NCI-H345 (cell line): ENCODE data around the gene NKTR.
"Not testable (repeated sequence)": the region's sequence is repeated elsewhere in the genome, so short reads cannot be mapped to it uniquely, and the experiment has no call there.

Source experiments
- DNase-seq: peaks from one replicate; lab custom pipeline; 2025; lab: John Stamatoyannopoulos, UW

The NKTR gene

GRCh38 chr3:42600111-42600957 lies at the start of gene NKTR:
NKTR (plus strand) TSS chr3:42600686; CDS start chr3:42601007, 321 bp downstream.
- DNase-seq = peak; percentile 98

DNA sequence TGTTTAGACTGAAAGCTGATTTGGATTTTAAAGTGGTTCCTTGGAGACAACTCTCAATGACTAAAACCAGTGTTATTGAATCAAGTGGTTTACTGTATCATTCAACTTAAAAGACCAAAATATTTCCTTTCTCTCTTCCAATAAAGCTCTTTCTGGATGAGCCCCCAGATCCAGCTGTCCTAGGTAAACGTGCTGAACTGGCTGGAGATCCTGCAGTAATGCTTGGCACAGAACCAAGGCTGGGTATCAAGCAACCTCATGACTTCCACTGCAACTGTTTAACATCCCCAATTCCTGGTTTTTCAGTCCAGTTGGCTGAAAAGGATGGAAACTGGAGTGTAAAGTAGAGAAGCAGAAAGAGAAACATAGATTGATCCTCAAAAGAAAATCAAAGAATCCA lies 47.7 kb upstream of the NKTR start:
- no peak for DNase-seq

GRCh38 chr3:42556089-42556632 lies 44.3 kb upstream of the NKTR start:
- no peak for DNase-seq

DNA sequence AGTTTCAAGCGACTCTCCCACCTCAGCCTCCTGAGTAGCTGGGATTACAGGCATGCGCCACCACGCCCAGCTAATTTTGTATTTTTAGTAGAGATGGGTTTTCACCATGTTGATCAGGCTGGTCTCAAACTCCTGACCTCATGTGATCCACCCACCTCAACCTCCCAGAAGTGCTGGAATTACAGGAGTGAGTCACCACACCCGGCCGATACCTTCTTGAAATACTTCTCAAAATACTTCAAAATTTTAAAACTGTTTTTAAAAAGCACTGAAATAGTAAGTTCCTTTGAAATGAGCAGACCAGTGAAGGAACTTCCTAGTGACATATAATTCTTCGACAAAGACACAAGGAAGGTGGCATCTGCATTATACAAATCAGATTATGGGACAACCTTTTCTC lies 43.7 kb upstream of the NKTR start:
- DNase-seq = not testable (repeated sequence)

DNA sequence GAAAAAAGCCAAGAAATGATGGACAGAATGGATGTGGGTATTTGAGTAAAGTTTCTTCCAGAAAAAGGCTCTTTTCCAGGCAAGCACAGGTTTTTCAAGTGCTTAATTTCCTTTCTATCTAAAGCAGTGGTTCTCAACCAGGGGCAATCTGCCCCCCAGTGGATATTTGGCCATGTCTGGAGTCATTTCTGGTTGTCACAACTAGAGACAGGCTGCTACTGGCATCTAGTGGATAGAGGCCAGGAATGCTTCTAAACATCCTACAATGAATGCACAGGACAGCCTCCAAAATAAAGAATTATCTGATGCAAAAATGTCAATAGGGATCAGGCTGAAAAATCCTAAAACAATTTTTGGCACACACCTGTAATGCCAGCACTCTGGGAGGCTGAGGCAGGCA lies 42.6 kb upstream of the NKTR start:
- no peak for DNase-seq

GRCh38 chr3:42562047-42562907 lies 38.2 kb upstream of the NKTR start:
- DNase-seq = no peak

DNA sequence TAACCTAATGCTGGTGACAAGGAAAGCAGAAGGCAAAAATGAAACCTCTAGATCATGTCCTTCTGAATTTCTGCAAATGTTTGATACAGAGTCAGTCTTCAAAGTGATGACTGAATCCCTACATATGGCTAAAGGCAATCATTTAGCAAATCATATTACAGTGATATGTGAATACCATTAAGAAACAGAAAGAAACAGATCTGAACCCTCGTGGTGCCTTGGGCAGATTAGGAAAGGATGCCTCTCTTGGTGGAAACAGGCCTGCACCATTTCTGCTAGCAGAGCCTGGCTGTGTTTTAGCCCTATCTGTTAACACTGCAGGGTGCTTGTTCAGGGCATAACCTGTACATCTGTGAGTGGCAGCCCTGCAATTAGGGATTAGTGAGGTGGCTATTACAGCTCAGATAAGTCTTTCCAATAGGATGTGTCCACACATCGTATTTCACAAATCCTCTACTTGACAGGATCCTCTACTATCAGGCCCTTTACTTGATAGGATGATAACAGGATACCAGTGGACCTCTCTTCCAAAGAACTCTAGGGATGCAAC lies 30.8 kb upstream of the NKTR start:
- DNase-seq = no peak

DNA sequence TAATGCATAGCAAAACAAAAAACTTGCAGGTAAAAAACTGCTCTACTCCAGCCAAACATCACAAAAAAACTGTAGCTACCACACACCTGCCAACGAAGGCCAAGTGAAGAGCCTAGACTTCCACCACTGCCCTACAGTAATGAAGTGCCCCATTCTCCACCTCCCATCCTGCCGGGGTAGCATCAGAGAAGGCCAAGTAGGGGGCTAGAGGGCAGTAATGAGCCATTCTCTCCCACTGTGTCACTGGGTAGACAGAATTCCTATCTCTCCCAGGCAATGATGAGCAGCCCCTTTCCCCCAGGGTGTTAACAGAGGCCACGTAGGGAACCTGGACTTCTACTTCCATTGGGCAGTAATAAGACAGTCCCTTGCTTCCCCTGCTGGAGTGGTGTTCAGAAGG lies 28.2 kb upstream of the NKTR start:
- DNase-seq = no peak

DNA sequence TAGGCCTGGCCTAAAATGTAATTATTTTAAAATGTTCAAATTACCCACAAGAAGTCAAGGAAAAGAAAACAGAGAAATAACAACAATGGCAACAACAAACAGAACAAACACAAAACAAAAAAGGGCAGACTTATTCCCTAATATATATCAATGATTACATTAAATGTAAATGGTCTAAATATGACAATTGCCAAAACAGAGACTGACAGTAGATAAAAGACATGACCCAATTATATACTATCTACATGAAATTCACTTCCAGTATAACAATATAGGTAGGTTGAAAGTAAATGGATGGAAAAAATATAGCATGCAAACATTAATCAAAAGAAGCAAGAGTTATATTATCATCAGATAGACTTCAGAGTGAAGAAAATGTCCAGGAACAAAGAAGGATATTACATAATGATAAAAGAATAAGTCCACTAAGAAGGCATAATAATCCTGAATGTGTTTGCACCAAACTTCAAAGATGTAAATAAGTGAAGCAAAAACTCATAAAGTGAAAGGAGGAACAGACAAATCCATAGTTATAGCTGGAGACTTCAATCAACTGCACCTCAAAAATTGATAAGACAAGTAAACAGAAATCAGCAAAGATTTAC lies 25.2 kb upstream of the NKTR start:
- no peak for DNase-seq

GRCh38 chr3:42578054-42578453 lies 22.4 kb upstream of the NKTR start:
- no peak for DNase-seq

- not testable (repeated sequence) for DNase-seq
Observed at GRCh38 chr3:42579346-42579745, 21.1 kb upstream of the NKTR start.

- no peak for DNase-seq
Observed at GRCh38 chr3:42581400-42581708, 19.1 kb upstream of the NKTR start.

GRCh38 chr3:42581709-42582473 lies 18.6 kb upstream of the NKTR start, which contains the start of gene SEC22C:
SEC22C (minus strand) TSS chr3:42581967; CDS start chr3:42569046, 12,921 bp downstream.
- DNase-seq = peak; percentile 92

DNA sequence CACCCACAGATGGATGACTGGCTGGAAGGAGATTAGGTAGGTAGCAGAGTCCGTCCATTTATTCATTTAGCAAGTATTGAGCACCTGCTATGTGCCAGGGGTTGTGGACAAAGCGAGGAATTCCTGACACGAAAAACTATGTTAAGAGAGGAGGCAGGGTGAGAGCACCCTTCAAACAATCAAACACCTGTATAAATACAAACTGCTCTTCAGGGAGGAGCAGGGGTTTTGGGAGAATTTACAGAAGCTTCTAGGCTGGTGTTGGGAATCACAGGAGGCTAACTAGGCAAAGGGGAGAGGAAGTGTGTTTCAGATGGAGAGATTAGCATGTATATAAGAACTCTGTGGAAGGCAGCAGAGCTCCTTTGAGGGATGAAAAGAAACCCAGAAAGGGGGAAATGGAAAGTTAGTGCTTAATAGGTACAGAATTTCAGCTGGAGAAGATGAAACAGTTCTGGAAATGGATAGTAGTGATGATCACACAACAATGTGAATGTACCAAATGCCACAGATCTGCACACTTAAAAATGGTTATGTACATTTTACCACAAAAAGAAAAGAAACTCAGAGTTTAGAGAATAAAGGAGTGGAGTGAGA lies 17.9 kb upstream of the NKTR start:
- no peak for DNase-seq

DNA sequence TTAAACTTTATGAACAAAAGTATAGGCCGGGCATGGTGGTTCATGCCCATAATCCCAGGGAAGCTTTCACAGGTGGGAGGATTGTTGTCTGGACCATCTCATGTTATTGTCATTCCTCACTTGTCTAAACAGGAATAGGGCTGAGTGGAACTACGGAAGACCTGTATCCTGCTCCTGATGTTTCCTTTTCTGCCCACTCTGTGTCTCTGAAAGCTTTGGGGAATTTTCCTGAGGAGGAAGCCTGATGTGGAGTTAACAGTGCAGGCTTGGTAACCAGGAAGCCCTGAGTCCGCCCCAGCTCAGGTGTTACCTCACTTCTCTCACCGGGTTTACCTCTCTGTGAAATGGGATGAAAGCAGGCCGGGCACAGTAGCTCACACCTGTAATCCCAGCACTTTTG lies 11.9 kb upstream of the NKTR start:
- DNase-seq = no peak

DNA sequence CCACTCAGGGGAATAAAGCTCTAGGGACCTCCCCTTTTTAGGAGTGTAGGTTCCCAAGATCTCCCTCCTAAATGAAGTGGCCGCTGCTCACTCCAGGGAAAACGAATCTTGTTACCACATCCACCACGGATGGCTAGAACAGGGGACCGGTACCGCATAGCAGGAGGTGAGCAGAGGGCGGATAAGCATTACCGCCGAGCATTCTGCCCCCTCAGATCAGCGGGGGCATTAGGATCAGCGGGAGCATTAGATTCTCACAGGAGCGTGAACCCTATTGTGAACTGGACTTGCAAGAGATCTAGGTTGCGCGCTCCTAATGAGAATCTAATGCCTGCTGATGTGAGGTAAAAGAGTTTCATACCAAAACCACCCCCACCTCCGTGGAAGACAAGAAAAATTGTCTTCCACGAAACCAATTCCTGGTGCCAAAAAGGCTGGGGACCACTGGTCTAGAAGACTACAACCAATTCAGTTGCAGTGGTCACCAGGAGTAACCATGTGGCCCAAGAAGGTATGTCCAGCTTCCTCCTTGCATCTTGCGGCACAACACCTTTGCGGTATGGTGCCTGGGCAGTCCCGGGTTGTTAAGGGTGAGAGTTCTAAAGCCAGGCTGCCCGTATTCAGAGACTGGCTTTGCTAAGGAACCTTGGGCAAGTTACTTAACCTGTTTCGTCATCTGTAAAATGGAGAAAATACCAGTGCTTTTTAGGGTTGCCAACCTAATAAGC lies 10.9 kb upstream of the NKTR start:
- DNase-seq = no peak

- no peak for DNase-seq
Observed at GRCh38 chr3:42590989-42591756, 9.3 kb upstream of the NKTR start.

GRCh38 chr3:42591811-42592210 lies 8.7 kb upstream of the NKTR start:
- no peak for DNase-seq

DNA sequence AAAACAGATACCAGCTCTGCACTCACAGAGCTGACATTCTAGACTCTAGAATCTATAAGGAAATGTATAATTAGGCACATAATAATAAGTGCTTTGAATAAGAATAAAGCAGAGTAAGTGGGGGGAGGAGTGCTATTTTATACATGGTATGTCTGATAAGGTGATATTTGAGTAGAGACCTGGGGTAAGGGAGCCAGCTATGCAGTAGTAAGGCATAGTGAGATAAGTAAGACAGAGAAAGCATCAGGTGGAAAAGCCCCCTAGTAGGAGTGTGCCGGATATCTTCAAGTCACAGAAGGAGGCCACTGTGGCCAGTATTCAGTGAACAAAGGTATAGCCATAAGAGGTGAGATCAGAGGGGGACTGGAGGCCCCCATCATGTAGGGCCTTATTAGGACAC lies 6.9 kb upstream of the NKTR start:
- DNase-seq = no peak

DNA sequence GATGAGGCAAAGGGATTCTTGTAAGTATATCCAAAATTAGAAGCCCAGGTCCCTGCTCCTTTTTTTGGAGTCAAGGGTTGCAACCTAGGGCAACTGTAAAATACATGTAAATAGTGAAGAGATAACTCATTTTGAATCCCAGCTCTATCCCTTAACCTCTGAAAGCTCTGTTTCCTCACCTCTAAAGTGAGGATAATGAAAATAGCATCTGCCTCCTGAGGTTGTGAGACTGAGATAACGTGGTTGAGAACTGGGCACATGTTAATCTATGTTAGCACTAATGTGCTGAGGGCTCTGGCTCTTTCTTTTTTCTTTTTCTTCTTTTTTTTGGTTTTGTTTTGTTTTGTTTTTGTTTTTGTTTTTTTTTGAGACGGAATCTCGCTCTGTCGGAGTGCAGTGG lies 4.8 kb upstream of the NKTR start:
- DNase-seq = no peak
